ENCODE data around the gene JAK1.
A peak's percentile ranks its signal among the peaks of the same experiment; 100 is the strongest.
"Not testable (repeated sequence)": the region's sequence is repeated elsewhere in the genome, so short reads cannot be mapped to it uniquely, and the experiment has no call there.

Gene JAK1

DNA sequence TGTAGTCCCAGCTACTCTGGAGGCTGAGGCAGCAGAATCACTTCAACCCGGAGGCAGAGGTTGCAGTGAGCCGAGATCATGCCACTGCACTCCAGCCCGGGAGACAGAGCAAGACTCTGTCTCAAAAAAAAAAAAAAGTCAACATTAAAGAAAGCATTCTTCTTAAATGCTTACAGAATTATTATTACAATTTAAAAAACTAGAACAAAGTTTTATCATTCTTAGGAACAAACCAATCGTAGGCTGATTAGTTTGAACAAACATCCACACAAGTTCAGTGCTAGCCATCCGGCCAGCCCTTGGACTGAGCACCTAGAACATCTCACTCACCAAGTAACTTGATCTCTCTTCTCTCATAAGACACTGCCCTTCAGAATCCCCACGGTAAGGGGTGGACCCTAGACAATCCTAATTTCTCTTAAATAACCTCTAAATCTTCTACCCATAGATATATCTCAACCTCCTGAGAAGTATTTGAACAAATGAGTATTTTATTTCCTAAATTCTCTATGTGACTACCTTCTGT, 16.0 kb downstream of the JAK1 start:
- DNase-seq (ENCODE audit: low spot score), result no peak

DNA sequence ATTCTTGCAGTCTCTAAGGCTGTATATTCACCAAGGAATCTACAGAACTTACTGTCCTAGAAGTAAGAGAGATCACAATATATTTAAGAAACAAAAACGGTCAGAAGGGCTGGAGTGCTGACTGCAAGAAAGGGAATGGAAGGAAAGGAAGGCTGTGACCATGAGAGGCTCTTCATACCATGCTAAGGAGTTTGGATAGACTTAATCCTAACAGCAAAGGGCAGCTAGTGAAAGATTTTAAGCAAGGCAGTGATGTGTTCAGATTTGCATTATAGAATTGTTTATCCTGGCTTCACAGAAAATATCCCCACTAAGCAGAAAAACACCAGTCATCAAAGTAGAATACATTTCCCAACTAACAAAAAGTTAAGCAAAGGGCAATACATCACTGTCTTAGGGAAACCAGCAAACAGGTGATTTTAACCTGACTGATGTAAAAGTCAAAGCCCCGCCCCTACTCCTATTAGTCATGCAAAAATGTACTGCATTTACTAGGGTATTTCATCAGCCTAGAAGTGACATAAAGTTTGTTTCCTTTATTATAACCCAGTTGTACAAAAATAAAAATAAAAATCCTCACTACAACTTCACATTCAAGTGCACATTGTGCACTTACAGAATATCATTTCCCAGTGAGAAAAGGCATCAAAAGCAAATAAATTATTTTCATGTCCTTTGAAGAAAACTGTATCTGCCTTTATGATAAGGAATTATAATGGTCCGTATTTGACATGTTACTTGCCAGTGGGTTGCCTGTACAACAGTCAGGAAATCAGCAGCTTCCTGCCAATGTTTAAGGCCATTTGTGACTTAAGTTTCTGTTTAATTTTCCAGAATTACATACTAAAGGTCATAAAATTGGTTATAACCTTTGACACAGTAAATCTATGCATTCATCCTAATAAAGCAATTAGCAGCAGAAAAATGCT, 17.2 kb downstream of the JAK1 start:
- peak; percentile 67 for DNase-seq (ENCODE audit: low spot score)

DNA sequence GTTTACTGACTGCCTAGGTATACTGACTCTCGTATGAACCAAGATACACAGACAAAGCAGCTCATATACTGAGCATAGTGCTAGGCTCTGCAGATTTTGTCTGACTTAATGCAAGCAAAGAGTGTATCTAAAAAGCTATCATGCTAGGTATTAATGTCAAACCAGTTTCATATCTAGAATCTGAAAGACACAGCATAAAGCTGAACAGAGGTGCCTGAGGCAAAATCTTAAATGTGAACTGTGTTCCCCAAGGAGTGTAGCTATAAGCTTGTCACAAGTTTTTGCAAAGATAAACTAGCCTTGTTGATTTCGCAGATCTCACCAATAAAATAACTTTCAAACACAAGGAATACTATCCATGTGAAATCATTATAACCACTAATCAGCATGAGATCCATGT, 18.1 kb downstream of the JAK1 start:
- no peak for DNase-seq (ENCODE audit: low spot score)

DNA sequence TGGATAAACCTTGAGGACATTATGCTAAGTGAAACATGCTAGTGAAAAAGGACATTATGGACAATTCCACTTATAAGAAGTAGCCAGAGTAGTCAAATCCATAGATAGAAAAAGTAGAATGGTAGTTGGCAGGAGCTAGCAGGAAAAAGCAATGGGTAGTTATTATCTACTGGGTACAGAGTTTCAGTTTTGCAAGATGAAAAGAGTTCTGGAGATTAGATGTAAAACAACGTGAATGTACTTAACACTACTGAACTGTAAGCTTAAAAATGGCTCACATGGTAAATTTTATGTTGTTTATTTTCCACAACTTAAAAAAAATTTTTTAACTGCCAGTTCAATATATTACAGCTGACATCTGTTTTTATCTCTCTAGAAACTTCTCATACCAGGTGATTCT, 19.4 kb downstream of the JAK1 start:
- no peak for DNase-seq (ENCODE audit: low spot score)

DNA sequence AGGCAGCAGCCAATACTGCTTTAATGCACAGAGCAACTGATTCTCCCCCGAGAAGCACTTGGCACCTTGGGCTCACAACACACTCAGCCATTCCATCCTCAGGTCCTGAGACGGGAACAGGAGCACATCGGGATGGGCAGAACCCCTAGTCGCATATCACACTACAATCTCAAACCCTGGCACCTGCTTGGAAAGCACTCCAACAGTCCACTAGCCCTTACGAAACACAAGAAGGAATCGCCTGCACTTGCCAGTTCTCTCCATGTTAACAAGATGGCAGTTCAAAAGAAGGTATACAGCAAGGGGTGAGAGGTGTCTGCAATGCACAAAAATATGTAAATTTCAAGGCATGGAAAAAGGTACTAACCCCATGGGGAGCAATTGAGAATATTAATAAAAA, 21.4 kb downstream of the JAK1 start:
- DNase-seq (ENCODE audit: low spot score), result no peak

DNA sequence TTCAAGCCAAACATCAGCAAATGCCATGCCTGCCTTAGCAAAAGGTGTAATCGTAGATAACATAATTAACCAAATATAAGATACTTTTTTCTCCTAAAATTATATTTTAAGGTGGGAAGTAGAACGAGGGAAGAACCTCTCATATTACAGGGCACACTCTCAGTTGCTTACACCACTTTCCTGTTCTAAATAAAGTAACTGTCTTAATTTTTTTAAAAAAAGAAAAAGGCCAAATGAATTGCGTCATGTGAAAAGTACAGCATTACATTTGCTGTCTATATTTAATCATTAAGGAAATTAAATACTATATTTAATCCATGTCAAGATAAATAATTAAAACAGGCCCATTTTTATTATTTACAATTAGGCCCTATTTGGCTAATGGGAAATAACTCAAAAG, 23.7 kb downstream of the JAK1 start:
- DNase-seq (ENCODE audit: low spot score), result no peak

DNA sequence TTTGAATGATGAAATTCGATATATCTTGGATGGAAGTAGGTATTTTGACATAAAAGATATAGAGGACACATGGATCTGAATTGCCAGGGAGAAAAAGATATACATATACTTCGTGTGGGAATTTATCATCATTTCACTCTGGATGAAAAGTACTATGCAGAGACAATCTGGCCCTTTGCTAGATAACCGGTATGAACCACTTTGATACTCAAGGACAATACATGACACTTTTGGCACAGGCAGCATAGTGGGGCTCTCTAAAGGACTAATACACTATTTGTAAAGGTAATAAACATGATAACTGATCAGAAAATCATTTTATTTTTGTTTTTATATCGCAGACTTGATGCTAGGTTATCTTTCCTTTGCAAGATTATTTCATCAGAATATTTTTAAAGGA, 24.2 kb downstream of the JAK1 start:
- no peak for DNase-seq (ENCODE audit: low spot score)

DNA sequence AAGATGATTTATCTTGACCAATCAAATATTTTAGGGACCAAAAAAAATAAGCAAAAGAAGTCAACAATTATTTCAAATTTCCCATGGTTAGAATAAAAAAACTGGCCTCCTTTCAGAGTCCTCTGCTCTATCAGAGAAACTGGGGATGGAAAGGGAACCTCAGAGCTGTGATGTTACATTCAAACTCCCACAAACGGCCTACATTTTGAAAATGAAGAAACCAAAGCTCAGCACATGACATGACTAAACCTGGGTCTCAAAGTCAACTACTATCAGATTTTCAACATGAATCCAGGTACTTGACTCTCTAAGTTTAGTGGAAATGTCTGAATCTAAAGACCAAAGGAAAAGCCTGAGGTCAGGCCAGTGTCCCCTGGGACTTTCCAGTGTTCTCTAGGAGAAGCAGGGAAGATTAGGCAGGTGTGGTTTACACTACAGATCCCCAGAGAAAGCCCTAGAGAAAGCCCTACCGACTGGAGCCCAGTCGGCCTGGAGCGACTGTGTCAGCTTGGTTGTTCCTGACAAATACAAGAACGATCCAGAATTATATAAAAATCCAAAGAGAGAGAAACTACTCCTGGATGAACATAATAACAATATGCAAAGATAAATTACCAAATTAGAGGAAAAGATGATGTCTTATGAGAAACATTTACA, 24.8 kb downstream of the JAK1 start:
- no peak for DNase-seq (ENCODE audit: low spot score)

DNA sequence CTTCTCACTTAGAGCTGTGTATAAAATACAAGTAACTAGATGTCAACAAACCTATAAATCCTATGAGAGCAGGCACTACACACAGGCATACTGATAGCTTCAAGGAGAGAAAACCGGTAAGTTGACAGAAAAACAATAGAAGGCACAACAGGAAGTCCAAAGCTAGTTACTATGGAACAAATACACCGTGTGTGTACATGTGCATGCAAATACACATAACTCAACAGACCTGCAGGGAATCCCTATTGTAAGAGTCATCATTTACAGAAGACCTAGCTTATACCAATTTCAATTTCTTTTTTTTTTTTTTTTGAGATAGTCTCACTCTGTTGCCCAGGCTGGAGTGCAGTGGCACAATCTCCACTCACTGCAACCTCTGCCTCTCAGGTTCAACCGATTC, 26.3 kb downstream of the JAK1 start:
- no peak for DNase-seq (ENCODE audit: low spot score)

DNA sequence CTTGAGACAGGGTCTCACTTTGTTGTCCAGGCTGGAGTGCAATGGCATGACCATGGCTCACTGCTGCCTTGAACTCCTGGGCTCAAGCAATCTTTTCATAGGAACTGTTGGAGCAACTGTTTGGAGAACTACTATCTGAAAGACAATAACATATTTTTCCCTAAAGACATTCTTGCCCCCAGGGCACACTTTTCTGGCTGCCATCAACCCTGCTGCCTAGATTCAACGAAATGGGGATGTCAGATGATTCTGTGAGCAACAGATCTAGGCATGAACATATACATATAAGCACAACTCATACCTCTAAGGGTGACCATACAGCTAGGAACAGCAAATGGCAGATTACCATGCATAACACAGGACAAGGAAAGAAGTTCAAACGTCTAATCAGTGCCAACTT, 27.4 kb downstream of the JAK1 start:
- DNase-seq (ENCODE audit: low spot score), result no peak

DNA sequence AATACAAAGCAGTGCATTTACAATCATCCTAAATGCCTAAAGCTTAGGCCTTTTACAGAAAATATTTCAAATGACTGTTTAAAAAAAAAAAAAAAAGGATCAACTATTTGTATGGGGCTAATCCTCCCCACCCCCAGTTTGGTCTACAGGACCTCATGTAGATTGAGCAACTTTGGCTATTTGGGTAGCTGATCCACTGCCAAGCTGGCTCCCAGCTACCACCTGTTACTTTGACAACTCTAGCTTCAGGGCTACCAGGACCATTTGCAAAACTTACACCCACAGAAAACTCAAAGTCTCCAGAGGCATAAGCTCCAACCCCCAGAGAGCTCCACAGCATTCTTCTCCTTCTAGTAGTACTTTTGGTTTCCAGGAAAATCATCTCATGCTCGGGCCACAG, 29.4 kb downstream of the JAK1 start:
- no peak for DNase-seq (ENCODE audit: low spot score)

DNA sequence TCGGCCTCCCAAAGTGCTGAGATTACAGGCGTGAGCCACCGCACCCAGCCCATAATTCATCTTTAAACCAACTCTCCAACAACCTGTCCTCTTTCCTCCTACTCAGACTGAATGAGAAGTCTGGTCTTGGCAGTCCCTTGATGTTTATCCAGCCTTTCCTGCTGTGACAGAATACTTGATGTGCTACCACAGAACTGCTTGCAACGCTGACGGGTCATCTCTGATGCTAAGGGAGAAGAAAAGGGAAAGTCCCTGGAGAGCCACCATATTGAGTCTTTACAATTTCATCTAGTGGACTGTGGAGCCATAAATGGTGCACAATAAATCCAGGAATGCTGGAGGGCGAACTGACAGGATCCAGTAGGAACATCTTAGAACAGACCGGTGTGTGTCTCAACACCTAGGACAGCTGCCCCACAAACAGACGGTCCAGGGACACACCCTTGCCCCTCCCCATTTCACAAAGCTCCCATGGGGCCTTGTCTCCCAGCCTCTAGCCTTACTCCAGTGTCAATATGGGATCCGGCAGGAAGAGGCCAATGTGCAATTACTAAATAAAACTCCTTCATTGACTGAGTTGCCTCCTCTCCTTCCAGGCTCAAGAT, 30.7 kb downstream of the JAK1 start:
- DNase-seq (ENCODE audit: low spot score), result no peak

DNA sequence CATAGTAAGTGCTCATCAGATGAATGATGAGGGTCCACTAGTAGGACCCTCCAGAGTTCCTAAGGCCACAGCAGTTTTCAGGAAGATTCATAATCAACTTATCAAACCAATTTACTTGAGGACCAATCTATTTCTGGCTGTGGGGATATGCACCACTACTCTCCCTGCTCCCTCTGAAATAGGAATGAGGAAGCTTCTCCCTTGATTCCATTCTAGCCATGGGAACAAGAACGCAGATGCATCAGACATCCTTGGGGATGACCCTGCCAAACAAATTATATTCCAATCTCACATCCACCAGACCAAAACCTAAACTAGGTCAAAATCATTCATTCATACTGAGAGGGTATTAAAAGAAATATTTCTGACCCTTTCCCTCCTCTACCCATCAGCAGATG, 31.5 kb downstream of the JAK1 start:
- DNase-seq (ENCODE audit: low spot score), result no peak

DNA sequence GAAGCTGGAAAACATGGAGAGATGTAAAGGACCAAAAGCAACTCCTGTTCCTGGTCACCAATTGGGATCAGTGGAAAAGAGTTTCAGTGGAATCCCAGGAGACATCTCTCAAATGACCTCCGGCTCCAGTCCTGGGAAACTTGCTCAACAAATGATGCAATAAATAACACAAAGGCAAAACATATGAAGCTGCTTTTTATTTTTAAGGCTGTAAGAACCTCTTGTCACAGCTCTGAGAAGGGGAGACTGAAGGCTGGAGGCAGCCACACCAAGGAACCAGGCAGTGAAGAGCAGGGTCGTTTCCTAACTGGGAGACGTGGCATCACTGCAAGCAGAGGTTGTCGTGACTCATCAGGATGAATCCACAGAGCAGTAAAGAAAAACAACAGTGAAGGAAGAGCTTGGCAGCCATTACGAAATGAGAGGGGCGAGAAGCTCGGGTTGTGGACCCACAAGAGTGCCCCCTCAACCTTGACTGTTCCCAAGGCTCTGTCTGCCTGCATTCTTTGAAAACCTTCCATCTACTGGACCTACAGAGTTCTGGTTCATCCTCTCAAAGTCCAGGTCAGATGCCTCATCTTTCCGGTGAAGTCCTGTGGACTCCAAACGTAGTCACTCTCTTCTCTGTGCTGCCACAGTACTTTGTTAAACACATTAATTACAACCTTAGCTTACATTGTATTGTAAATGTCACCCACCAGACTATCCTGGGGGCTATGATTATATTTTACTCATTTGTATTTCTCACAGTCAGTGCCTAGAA, 32.1 kb downstream of the JAK1 start:
- DNase-seq (ENCODE audit: low spot score), result no peak

DNA sequence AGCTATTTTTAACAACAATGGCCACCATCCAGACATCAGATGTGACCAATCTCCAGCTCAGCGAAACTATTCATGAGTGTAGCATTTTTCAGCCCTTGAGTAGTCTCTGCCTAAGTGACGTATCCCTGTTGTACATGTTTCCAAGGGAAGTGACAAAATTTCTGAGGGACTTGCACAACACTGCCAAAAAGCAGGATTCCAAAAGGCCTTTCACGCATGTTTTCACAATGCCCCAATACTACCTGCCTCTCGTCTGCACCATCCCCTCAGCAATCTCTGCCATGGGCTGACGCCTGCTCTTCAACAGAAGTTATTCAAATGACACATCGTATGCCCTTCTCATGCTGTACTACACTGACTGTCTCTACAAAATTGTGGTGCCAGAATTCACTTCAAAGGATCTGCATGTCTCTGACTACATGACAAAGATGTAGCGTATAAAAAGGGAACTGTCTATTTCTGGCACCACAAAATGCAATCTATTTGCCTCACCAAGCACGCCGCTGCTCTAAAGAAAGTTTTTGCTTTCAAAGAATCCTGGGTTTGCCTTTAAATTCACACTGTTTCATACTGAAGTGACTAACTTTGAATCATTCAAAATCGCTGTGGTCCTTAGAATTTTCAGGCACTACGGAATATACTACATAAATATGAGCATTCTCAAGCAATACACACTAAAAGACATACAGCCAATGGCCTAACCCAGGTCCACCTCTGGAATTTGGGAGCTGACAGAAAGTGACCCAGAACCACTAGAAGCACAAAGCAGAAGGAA, 32.9 kb downstream of the JAK1 start:
- no peak for DNase-seq (ENCODE audit: low spot score)

DNA sequence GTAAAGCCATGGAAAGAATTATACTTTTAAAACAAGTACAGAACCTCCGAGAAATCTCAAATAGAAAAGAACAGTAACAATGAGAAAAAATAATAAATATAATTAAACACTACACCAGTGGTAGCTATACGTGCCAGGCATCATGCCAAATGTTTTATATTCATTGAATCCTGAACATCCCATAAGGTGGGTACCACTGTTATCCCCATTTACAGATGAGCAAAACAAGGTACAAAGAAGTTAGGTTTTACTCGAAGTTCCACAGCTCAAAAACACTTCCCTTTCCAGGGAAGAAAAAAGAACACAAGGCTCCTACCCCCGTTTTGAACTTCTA, 33.4 kb downstream of the JAK1 start:
- no peak for DNase-seq (ENCODE audit: low spot score)

DNA sequence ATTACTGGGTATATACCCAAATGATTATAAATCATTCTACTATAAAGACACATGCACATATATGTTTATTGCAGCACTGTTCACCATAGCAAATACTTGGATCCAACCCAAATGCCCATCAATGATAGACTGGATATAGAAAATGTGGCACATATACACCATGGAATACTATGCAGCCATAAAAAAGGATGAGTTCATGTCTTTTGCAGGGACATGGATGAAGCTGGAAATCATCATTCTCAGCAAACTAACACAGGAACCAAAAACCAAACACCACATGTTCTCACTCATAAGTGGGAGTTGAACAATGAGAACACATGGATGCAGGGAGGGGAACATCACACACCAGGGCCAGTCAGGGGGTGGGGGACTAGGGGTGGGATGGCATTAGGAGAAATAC, 35.7 kb downstream of the JAK1 start:
- not testable (repeated sequence) for DNase-seq (ENCODE audit: low spot score)

DNA sequence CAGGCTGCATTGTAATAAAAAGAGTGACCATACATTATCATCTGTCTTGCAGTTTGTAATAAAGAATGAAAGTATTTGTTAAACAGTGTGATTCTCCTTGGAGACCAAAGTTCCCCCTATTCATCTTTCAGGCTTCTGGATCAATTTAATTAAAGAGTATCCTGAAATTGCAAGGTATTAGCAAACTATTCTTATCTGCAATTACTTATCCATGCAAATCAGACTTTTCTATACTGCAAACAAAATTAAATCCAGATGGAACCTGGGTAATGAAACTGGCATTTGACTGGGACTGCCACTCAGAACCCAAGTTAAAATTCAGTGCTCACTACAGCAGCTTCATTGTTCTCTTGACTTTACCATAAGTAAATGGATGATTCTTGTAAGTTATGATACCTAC, 37.1 kb downstream of the JAK1 start:
- DNase-seq (ENCODE audit: low spot score), result no peak

DNA sequence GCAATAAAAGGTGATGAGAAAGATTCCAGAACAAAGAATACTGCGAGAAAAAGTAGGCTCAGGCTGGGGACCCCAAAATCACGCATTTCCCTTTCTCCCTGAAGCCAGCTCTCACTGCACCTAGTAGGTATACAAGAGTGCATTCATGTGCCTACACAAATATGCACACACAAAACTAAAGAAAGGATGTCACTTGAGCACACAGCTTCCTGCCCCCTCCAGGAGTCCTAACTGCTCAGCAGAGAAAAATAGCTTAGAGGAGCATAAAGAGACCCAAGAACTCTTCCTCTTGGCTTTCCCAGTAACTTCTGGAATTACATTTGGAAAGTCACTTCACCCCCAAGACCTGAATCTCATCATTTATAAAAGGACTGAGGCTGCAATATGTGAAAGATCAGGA, 38.0 kb downstream of the JAK1 start:
- no peak for DNase-seq (ENCODE audit: low spot score)

DNA sequence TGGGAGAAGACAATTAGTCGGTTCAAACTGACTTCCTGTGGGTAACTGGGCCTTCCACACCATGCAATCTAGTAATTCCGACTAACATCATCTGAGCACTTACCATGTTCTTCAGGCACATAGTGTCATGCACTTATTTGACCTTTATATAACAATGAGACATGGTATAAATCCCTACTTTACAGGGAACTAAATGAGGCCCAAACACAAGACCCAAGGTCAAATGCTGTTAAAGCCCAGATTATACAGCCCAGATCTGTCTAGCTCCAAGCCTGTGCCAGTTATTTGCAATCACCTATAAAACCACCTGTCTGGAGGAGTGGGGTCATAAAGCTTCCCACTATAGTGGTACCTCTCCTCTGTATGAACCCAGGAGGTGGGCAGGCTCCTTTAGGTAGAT, 40.8 kb downstream of the JAK1 start:
- DNase-seq (ENCODE audit: low spot score), result no peak

DNA sequence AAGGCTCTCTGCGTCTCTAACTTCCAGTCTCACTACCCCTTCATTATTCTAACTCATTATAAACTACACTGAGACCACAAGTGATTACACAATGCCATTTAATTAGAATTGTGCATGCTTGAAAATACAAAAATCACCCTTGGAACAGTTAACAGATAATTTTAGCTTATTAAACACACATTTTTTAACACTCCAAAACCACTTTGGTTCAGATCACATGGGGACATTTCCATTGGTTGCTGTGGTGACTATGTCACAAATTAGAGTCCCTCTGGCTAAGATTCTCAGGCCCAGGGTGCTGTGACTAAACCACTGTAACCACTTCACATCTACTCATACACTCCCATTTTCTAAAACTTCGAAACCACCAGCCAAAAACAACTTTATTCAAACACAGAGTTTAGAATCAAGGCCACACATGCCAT, 43.0 kb downstream of the JAK1 start:
- DNase-seq (ENCODE audit: low spot score), result peak; percentile 55

DNA sequence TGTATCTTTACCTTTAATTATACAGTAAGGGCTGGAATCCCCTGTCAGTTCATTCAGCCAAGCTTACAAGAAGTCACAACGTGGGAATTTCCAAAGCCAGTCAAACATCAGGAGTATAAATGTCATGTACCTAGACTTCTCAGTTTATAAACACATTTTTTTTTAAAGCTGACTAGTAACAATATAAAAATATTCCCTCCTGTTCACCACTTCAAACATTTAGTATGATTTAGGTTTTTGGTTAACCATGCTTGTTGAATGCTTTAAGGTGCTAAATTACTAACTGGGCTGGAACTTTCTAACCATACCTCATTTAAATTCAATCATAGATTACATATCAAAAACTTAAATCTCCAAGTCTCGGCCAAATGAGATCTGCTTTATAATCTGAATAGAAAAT, 44.0 kb downstream of the JAK1 start:
- DNase-seq (ENCODE audit: low spot score), result peak; percentile 45

All from CD4-positive, alpha-beta T cell treated with Interleukin-15 for 4 hours (primary cell).